SU-DHL-6 (cell line): ENCODE results near the gene UQCRQ.

Experiments
- H2AFZ ChIP-seq: fragments of 200-600 bp; sonication (generic); 2 replicates; pipeline ENCODE4 v1.6.1; 2014; ENCODE audit warnings: low read depth, mild to moderate bottlenecking, moderate library complexity, mixed read lengths, antibody characterized with exemption, low read length; ENCODE audit not compliant: severe bottlenecking
- H3F3A ChIP-seq: fragments of 200-600 bp; shearing (Covaris generic); 2 replicates; pipeline ENCODE4 v1.6.0; 2016; ENCODE audit warnings: antibody characterized with exemption, mild to moderate bottlenecking; ENCODE audit not compliant: insufficient read depth
- H3K27ac ChIP-seq: fragments of 200-600 bp; sonication (generic); 2 replicates; pipeline ENCODE4 v1.5.1; 2016; ENCODE audit warnings: low read depth, mild to moderate bottlenecking, low read length, moderate library complexity, mixed read lengths
- H3K27me3 ChIP-seq: fragments of 200-600 bp; sonication (generic), shearing (Covaris generic); 2 replicates; pipeline ENCODE4 v1.6.0; 2014; ENCODE audit warnings: mild to moderate bottlenecking, low read length
- H3K36me3 ChIP-seq: fragments of 200-600 bp; sonication (generic); 2 replicates; pipeline ENCODE4 v1.6.1; 2014; ENCODE audit warnings: mild to moderate bottlenecking, low read length, mixed read lengths
- H3K4me2 ChIP-seq: fragments of 300-600, 200-600 bp; shearing (Covaris generic), sonication (generic); 2 replicates; pipeline ENCODE4 v1.6.0; 2014; ENCODE audit warnings: low read length, low read depth, mild to moderate bottlenecking; ENCODE audit not compliant: poor library complexity, severe bottlenecking
- H3K4me3 ChIP-seq: fragments of 200-600 bp; sonication (generic); 2 replicates; pipeline ENCODE4 v1.5.1; 2014; ENCODE audit warnings: antibody characterized with exemption, low read length, mild to moderate bottlenecking, mixed read lengths; ENCODE audit not compliant: insufficient read depth, poor library complexity, severe bottlenecking
- H3K79me2 ChIP-seq: fragments of 200-600 bp; sonication (generic); 2 replicates; pipeline ENCODE4 v1.6.1; 2014; ENCODE audit warnings: mild to moderate bottlenecking, low read length, moderate library complexity; ENCODE audit not compliant: insufficient read depth
- H3K9ac ChIP-seq: fragments of 200-600 bp; sonication (generic); 2 replicates; pipeline ENCODE4 v1.7.0; 2014; ENCODE audit warnings: mild to moderate bottlenecking, low read length
- H3K9me2 ChIP-seq: fragments of 200-600 bp; sonication (generic); replicated peaks from 2 replicates; pipeline ENCODE4 v1.6.1; 2014; ENCODE audit warnings: low read length; ENCODE audit not compliant: insufficient read depth
- H3K9me3 ChIP-seq: fragments of 200-600 bp; sonication (generic); 2 replicates; pipeline ENCODE4 v1.6.1; 2014; ENCODE audit warnings: low read length, mixed read lengths; ENCODE audit not compliant: insufficient read depth
- H4K20me1 ChIP-seq: fragments of 200-600 bp; sonication (generic); 2 replicates; pipeline ENCODE4 v1.6.1; 2014; ENCODE audit warnings: low read depth, mild to moderate bottlenecking, antibody characterized with exemption, low read length, moderate library complexity, mixed read lengths
- CTCF ChIP-seq: fragments of 200-600 bp; sonication (generic); IDR thresholded peaks from one replicate; pipeline ENCODE4 v1.5.1; 2017; ENCODE audit warnings: antibody characterized with exemption, mild to moderate bottlenecking, low read length, moderate library complexity; ENCODE audit not compliant: insufficient read depth, poor library complexity, severe bottlenecking
- EZH2phosphoT487 ChIP-seq: fragments of 200-600 bp; sonication (generic), shearing (Covaris generic); conservative IDR thresholded peaks from 2 replicates; pipeline ENCODE4 v1.6.1; 2018; ENCODE audit warnings: mild to moderate bottlenecking, antibody characterized with exemption, low read length, moderate library complexity, mixed read lengths

The UQCRQ gene

GRCh38 chr5:132905938-132906337, 39.5 kb downstream of the UQCRQ start:
- no peaks in the 10 kb centered on the region for H3K79me2 ChIP-seq

GRCh38 chr5:132907161-132907560, 40.7 kb downstream of the UQCRQ start:
- no peaks in the 10 kb centered on the region for H3K9me2 ChIP-seq
- peaks cover 11% of the 10 kb centered on the region; the same call in 1 of the 2 replicates for H3K36me3 ChIP-seq
- 0 out of 2 replicates have a peak, but pooled peaks cover 4% of the 10 kb centered on the region for H4K20me1 ChIP-seq
- H3K4me3 ChIP-seq: no peak overlapping the region
- H3K4me2 ChIP-seq: no peak overlapping the region
- no peaks in the 10 kb centered on the region for H3K9me3 ChIP-seq
- H3K79me2 ChIP-seq: no peaks in the 10 kb centered on the region
- no peaks in the 10 kb centered on the region for H3K27me3 ChIP-seq
- TF ChIP-seq CTCF (no peak), EZH2phosphoT487 (no peak)
- no peaks in the 10 kb centered on the region for H3F3A ChIP-seq
- H3K9ac ChIP-seq: no peak overlapping the region
- no peak overlapping the region for H3K27ac ChIP-seq
- H2AFZ ChIP-seq: no peak overlapping the region

More at GRCh38 chr5:132905938-132906337, 39.5 kb downstream of the UQCRQ start:
- Histone ChIP-seq H3K27me3 (no peaks in the 10 kb centered on the region), H2AFZ (no peak overlapping the region), H3K9ac (no peak overlapping the region), H3K9me2 (no peaks in the 10 kb centered on the region), H4K20me1 (no peaks in the 10 kb centered on the region), H3F3A (no peaks in the 10 kb centered on the region), H3K36me3 (peaks cover 8% of the 10 kb centered on the region; the same call in 1 of the 2 replicates), H3K4me2 (no peak overlapping the region), H3K27ac (no peak overlapping the region), H3K4me3 (no peak overlapping the region), H3K9me3 (no peaks in the 10 kb centered on the region)
- no peak for TF ChIP-seq CTCF
- no peak for TF ChIP-seq EZH2phosphoT487

- Histone ChIP-seq H3K9me2 (no peaks in the 10 kb centered on the region), H3F3A (no peaks in the 10 kb centered on the region; the same call in 1 of the 2 replicates), H3K27me3 (no peaks in the 10 kb centered on the region), H3K9ac (no peak overlapping the region), H3K79me2 (no peaks in the 10 kb centered on the region), H3K36me3 (0 out of 2 replicates have a peak, but pooled peaks cover 4% of the 10 kb centered on the region), H3K4me3 (no peak overlapping the region), H4K20me1 (0 out of 2 replicates have a peak, but pooled peaks cover 4% of the 10 kb centered on the region), H2AFZ (no peak overlapping the region), H3K27ac (no peak overlapping the region), H3K4me2 (no peak overlapping the region), H3K9me3 (no peaks in the 10 kb centered on the region)
- no peak for TF ChIP-seq EZH2phosphoT487
- TF ChIP-seq CTCF: no peak
Observed at GRCh38 chr5:132909702-132910101, 43.3 kb downstream of the UQCRQ start.
